Testis (tissue), 2 donors: ENCODE data around the gene ZNF726.

Source experiments
- POLR2A ChIP-seq: fragments of 450-650 bp; IDR thresholded peaks from one replicate; pipeline ENCODE4 v1.6.1; 2017; ENCODE audit warnings: antibody characterized with exemption, mild to moderate bottlenecking, moderate library complexity
- TF ChIP-seq, protein P1 (sequence below), 3 experiments: fragments of 450-650 bp in 2 of 3; fragments of 200-600 bp in 1 of 3; sonication (generic) in 1 of 3; IDR thresholded peaks; one replicate each; pipeline ENCODE4 v1.5.1; 2016 to 2019; ENCODE audit warnings: antibody characterized with exemption in 3 of 3, mild to moderate bottlenecking in 2 of 3, moderate library complexity in 1 of 3

GRCh38 chr19:23943411-23943810, 28.7 kb downstream of the ZNF726 start:
- TF ChIP-seq POLR2A = no peak
- TF ChIP-seq, protein P1, sequence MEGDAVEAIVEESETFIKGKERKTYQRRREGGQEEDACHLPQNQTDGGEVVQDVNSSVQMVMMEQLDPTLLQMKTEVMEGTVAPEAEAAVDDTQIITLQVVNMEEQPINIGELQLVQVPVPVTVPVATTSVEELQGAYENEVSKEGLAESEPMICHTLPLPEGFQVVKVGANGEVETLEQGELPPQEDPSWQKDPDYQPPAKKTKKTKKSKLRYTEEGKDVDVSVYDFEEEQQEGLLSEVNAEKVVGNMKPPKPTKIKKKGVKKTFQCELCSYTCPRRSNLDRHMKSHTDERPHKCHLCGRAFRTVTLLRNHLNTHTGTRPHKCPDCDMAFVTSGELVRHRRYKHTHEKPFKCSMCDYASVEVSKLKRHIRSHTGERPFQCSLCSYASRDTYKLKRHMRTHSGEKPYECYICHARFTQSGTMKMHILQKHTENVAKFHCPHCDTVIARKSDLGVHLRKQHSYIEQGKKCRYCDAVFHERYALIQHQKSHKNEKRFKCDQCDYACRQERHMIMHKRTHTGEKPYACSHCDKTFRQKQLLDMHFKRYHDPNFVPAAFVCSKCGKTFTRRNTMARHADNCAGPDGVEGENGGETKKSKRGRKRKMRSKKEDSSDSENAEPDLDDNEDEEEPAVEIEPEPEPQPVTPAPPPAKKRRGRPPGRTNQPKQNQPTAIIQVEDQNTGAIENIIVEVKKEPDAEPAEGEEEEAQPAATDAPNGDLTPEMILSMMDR (IDR thresholded peaks at IDR 0.05) = no peak
